ENCODE data around the gene FLCN. TPM values are rescaled to one million over a fixed set of nuclear protein-coding genes. Genes with fewer than 3 reads are reported as not detected.

The FLCN gene
- total and polyA plus RNA-seq, 5 donors, result 22.9 to 55.7 (median 30.7) TPM

- Histone ChIP-seq H3K4me1 (ENCODE audit: control insufficient read depth, insufficient read depth, low read length) (no peaks in the 10 kb centered on the region), H3K9me3 (ENCODE audit: control insufficient read depth, low read length) (no peaks in the 10 kb centered on the region), H3K27ac (ENCODE audit: low read length) (no peak overlapping the region), H3K27me3 (ENCODE audit: control insufficient read depth, insufficient read depth) (no peaks in the 10 kb centered on the region), H3K4me3 (ENCODE audit: low read length) (no peak overlapping the region)
- WGBS, result 89% methylated on average over 23 of the region's 23 CpGs
- intact Hi-C loops (cut with DNase I), result no loop called here
- ATAC-seq (no peak), DNase-seq (peak in 2 of 3 donors; percentile 37 to 45)
Measured at GRCh38 chr17:17165666-17166308, 71.2 kb downstream of the FLCN start.

- Histone ChIP-seq H3K9me3 (ENCODE audit: control insufficient read depth, low read length) (no peaks in the 10 kb centered on the region), H3K4me3 (ENCODE audit: low read length) (no peak overlapping the region), H3K27ac (ENCODE audit: low read length) (no peak overlapping the region), H3K27me3 (ENCODE audit: control insufficient read depth, insufficient read depth) (no peaks in the 10 kb centered on the region), H3K4me1 (ENCODE audit: control insufficient read depth, insufficient read depth, low read length) (no peaks in the 10 kb centered on the region)
- 94% methylated on average over 17 of the region's 17 CpGs for WGBS
- intact Hi-C loops (cut with DNase I), result no loop called here
- peak in 2 of 3 donors; percentile 13 to 43 for DNase-seq
- no peak for ATAC-seq
Measured at GRCh38 chr17:17164676-17165075, 72.3 kb downstream of the FLCN start.

GRCh38 chr17:17164156-17164555, 72.8 kb downstream of the FLCN start:
- Histone ChIP-seq H3K27me3 (ENCODE audit: control insufficient read depth, insufficient read depth) (no peaks in the 10 kb centered on the region), H3K4me1 (ENCODE audit: control insufficient read depth, insufficient read depth, low read length) (no peaks in the 10 kb centered on the region), H3K27ac (ENCODE audit: low read length) (no peak overlapping the region), H3K9me3 (ENCODE audit: control insufficient read depth, low read length) (no peaks in the 10 kb centered on the region), H3K4me3 (ENCODE audit: low read length) (no peak overlapping the region)
- ATAC-seq (no peak), DNase-seq (peak in 2 of 3 donors; percentile 41 to 44)
- intact Hi-C loops (cut with DNase I), result no loop called here
- 93% methylated on average over 25 of the region's 25 CpGs for WGBS

Other genes starting within 250 kb of the FLCN start
- 100 to 1,000 TPM; 295 to 331 (median 321) TPM for gene MPRIP, start 194.7 kb downstream of the FLCN start, total RNA-seq
- 228 TPM for gene MPRIP, start 194.7 kb downstream of the FLCN start, polyA plus RNA-seq
- gene PLD6, start 30.8 kb downstream of the FLCN start, total RNA-seq, result 1 to 10 TPM; 3.8 to 5.4 (median 4.0) TPM
- 2.9 TPM for gene PLD6, start 30.8 kb downstream of the FLCN start, polyA plus RNA-seq
- 10 to 100 TPM; 52.2 to 65.7 (median 57.2) TPM for gene COPS3, start 44.1 kb upstream of the FLCN start, total RNA-seq
- 52.0 TPM for gene COPS3, start 44.1 kb upstream of the FLCN start, polyA plus RNA-seq
- gene NT5M, start 66.2 kb upstream of the FLCN start, total RNA-seq, result 1 to 10 TPM; 3.4 to 6.1 (median 5.2) TPM
- gene NT5M, start 66.2 kb upstream of the FLCN start, polyA plus RNA-seq, result 6.3 TPM
- gene MED9, start 239.8 kb upstream of the FLCN start, total RNA-seq, result 10 to 100 TPM; 30.7 to 35.6 (median 32.6) TPM
- 38.5 TPM for gene MED9, start 239.8 kb upstream of the FLCN start, polyA plus RNA-seq

All from right cardiac atrium (tissue), 5 donors.